K562 (cell line): Measurements from ENCODE around the gene DXO. TPM values are rescaled to one million over a fixed set of nuclear protein-coding genes. Genes with fewer than 3 reads are reported as not detected.
A peak's percentile ranks its signal among the peaks of the same experiment; 100 is the strongest.
"Not testable (repeated sequence)": the region's sequence is repeated elsewhere in the genome, so short reads cannot be mapped to it uniquely, and the experiment has no call there.

Experiments
- ATAC-seq: fragments of 200-7000 bp; cut with Tn5 transposase; 3 replicates; pipeline ENCODE4 v1.9.1; 2020; ENCODE audit warnings: moderate library complexity
- BruUV-seq: library from RNA; stranded (reverse); fragments of 400-500 nt; replicated peaks from 2 replicates; lab custom pipeline; 2021; lab: Mats Ljungman, UMichigan
- CTCF ChIA-PET: fragments of 300-600 bp; formaldehyde crosslinking; extraction: SDS; loops from one replicate; lab custom pipeline; 2021; ENCODE audit warnings: low intra/inter-chr PET ratio; lab: Yijun Ruan, JAX
- POLR2A ChIA-PET: fragments of 300-600, 350-650 bp; sonication (Branson Sonifier 250); formaldehyde crosslinking; extraction: SDS; loops from one replicate; lab custom pipeline; 2021; ENCODE audit warnings: antibody characterized with exemption, inconsistent platforms; lab: Yijun Ruan, JAX
- DNase-seq, 4 experiments: peaks; one replicate each; pipeline versions ENCODE4 v3.0.0 to v3.0.0-alpha.2; 2011 to 2018; ENCODE audit warnings: low spot score in 3 of 4, mixed read lengths in 3 of 4; ENCODE audit errors: extremely low read depth in 1 of 4
- FAIRE-seq: peaks from 2 replicates; lab custom pipeline; 2011; peaks lifted over from hg19 to GRCh38; lab: Jason Lieb, UNC
- H2AFZ ChIP-seq: 2 replicates; pipeline ENCODE4 v1.6.0; 2011; ENCODE audit warnings: low read depth, low read length, control low read depth, inconsistent platforms
- H3K27ac ChIP-seq: fragments of 200-600 bp; 3 replicates; pipeline ENCODE4 v1.8.0; 2011; ENCODE audit warnings: low read depth, mild to moderate bottlenecking, control low read depth, inconsistent platforms, low read length, moderate library complexity, mixed read lengths; ENCODE audit errors: extremely low read depth
- H3K27me3 ChIP-seq, 2 experiments: fragments of 300-600 bp in 1 of 2; 2 replicates in 1 of 2; 3 replicates in 1 of 2; pipeline versions ENCODE4 v1.6.0 to v1.8.0; 2011; ENCODE audit warnings: inconsistent platforms in 2 of 2, low read length in 2 of 2, mild to moderate bottlenecking in 1 of 2, mixed read lengths in 1 of 2, moderate library complexity in 1 of 2; ENCODE audit not compliant: control insufficient read depth in 2 of 2, insufficient read depth in 2 of 2
- H3K36me3 ChIP-seq: fragments of 300-600 bp; 3 replicates; pipeline ENCODE4 v1.8.0; 2011; ENCODE audit warnings: mild to moderate bottlenecking, low read length, inconsistent platforms; ENCODE audit not compliant: control insufficient read depth, insufficient read depth
- H3K4me1 ChIP-seq, 2 experiments: fragments of 200-600 bp in 1 of 2; replicated peaks in 1 of 2; 2 replicates in 1 of 2; 3 replicates in 1 of 2; pipeline versions ENCODE4 v1.5.1 to v1.8.0; 2011; ENCODE audit warnings: inconsistent platforms in 2 of 2, low read length in 2 of 2, mild to moderate bottlenecking in 1 of 2, mixed read lengths in 1 of 2, moderate library complexity in 1 of 2; ENCODE audit not compliant: control insufficient read depth in 2 of 2, insufficient read depth in 2 of 2
- H3K4me2 ChIP-seq: 2 replicates; pipeline ENCODE4 v1.6.1; 2011; ENCODE audit warnings: low read length, control low read depth, inconsistent platforms, mixed read lengths; ENCODE audit not compliant: insufficient read depth
- H3K4me3 ChIP-seq: fragments of 200-600 bp; sonication (generic), shearing (Covaris generic); 2 replicates; pipeline ENCODE4 v1.5.1; 2016; ENCODE audit warnings: control low read depth, inconsistent platforms
- H3K79me2 ChIP-seq: fragments of 200-600 bp; 3 replicates; pipeline ENCODE4 v1.8.0; 2011; ENCODE audit warnings: low read length, inconsistent platforms; ENCODE audit not compliant: control insufficient read depth, insufficient read depth
- H3K9ac ChIP-seq, 2 experiments: 2 replicates each; pipeline versions ENCODE4 v1.6.0 to v1.6.1; 2011; ENCODE audit warnings: low read depth in 2 of 2, low read length in 2 of 2, control low read depth in 1 of 2, inconsistent platforms in 1 of 2, mild to moderate bottlenecking in 1 of 2, mixed read lengths in 1 of 2; ENCODE audit not compliant: insufficient read depth in 1 of 2
- H3K9me1 ChIP-seq: one replicate; pipeline ENCODE4 v1.6.0; 2011; ENCODE audit warnings: inconsistent platforms, mild to moderate bottlenecking, low read length, moderate library complexity; ENCODE audit not compliant: control insufficient read depth, insufficient read depth
- H3K9me3 ChIP-seq: replicated peaks from 2 replicates; pipeline ENCODE4 v1.5.1; 2011; ENCODE audit warnings: low read depth, low read length, inconsistent platforms; ENCODE audit not compliant: control insufficient read depth, insufficient read depth
- H4K20me1 ChIP-seq: replicated peaks from 2 replicates; pipeline ENCODE4 v1.6.1; 2011; ENCODE audit warnings: low read length, inconsistent platforms, mixed read lengths; ENCODE audit not compliant: control insufficient read depth, insufficient read depth
- PRPF4 ChIP-seq: fragments of 200-400 bp; formaldehyde crosslinking; IDR thresholded peaks from one replicate; pipeline ENCODE4 v1.6.1; 2017; ENCODE audit warnings: low read length, low read depth, mild to moderate bottlenecking; ENCODE audit not compliant: insufficient read depth, poor library complexity, severe bottlenecking
- ZBTB9 ChIP-seq: fragments of 450-650 bp; formaldehyde crosslinking; IDR thresholded peaks from 2 replicates; pipeline ENCODE4 v1.4.0; 2020; ENCODE audit warnings: mild to moderate bottlenecking, moderate library complexity
- WGBS: fragments of 100-300 bp; shearing (Covaris generic); methylation state at CpG from one replicate; pipeline ENCODE4 v1.1.6; 2016; ENCODE audit warnings: low coverage, mixed read lengths; ENCODE audit not compliant: insufficient coverage; ENCODE audit errors: missing lambda C conversion rate; 5-methylcytosine and 5-hydroxymethylcytosine counted together
- in situ Hi-C: fragments of 300-500 bp; cut with MboI; formaldehyde crosslinking; loops from 4 replicates; pipeline ENCODE4 v1.15.0; 2018; ENCODE audit warnings: inconsistent platforms, mixed read lengths
- intact Hi-C: fragments of 100-400 bp; cut with micrococcal nuclease; formaldehyde crosslinking; loops from 2 replicates; pipeline ENCODE4 v1.14.2; 2022
- polyA plus RNA-seq, 8 experiments: library from polyadenylated mRNA; depleted of rRNA in 4 of 8; stranded (reverse) in 5 of 8; unstranded in 3 of 8; fragments of >200 nt; fragmentation: Nextera tagmentation in 2 of 8; fragmentation: Illumina TruSeq in 1 of 8; extraction: Ambion mirVana in 2 of 8; extraction: Trizol in 1 of 8; gene quantifications; 2 replicates each; pipeline versions ENCODE4 v1.2.1 to v1.2.3, GENCODE V29; 2011 to 2014; ENCODE audit warnings: inconsistent platforms in 1 of 8, missing spikeins in 1 of 8
- total RNA-seq, 7 experiments: library from RNA; depleted of rRNA in 6 of 7; stranded (reverse); fragments of >200 nt in 6 of 7; fragmentation: Illumina TruSeq in 2 of 7; extraction: Trizol in 2 of 7; gene quantifications; 2 replicates each; pipeline versions ENCODE4 v1.2.1 to v1.2.3, GENCODE V29; 2011 to 2021; ENCODE audit warnings: low replicate concordance in 1 of 7

The DXO gene
- total and polyA plus RNA-seq, 9 of the 15 experiments (the other 6 are each of a cell fraction or from before 2014, with no cell fraction given) = 6.4 to 35.1 (median 19.4) TPM

GRCh38 chr6:31971993-31972708, at the start of gene DXO (continued):
- TF ChIP-seq ZBTB9 (CRISPR knock-in tag) (peak; percentile 92), PRPF4 (no peak)
- TF ChIP-seq, all 486 proteins: peak for 228

- H3K4me2 ChIP-seq = not testable (repeated sequence)
- peak; percentile 77 for FAIRE-seq
Measured at GRCh38 chr6:32014547-32014946, 42.6 kb upstream of the DXO start, which contains the start of gene C4B. C4B (plus strand) TSS chr6:32014795; CDS start chr6:32014846, 51 bp downstream.

GRCh38 chr6:32013738-32014137, 41.8 kb upstream of the DXO start:
- H3K27me3 ChIP-seq, H3K27ac ChIP-seq, H3K4me1 ChIP-seq, ATAC-seq, H4K20me1 ChIP-seq, H3K36me3 ChIP-seq, H3K9me1 ChIP-seq, intact Hi-C loops, POLR2A ChIA-PET, H3K4me3 ChIP-seq, H3K4me2 ChIP-seq, H3K9ac ChIP-seq, CTCF ChIA-PET, H2AFZ ChIP-seq, in situ Hi-C loops, DNase-seq, H3K9me3 ChIP-seq, H3K79me2 ChIP-seq: not testable (repeated sequence)
- WGBS = no CpG with 5 or more reads among the region's 5 CpGs
- BruUV-seq = TSS peak; percentile 31
- peak; percentile 80 for FAIRE-seq

More at GRCh38 chr6:32014547-32014946, 42.6 kb upstream of the DXO start, which contains the start of gene C4B:
- BruUV-seq, H3K4me3 ChIP-seq, in situ Hi-C loops, CTCF ChIA-PET, intact Hi-C loops, H4K20me1 ChIP-seq, H3K36me3 ChIP-seq, H2AFZ ChIP-seq, H3K79me2 ChIP-seq, H3K9me1 ChIP-seq, H3K9ac ChIP-seq, H3K27me3 ChIP-seq, H3K9me3 ChIP-seq, H3K4me1 ChIP-seq, H3K27ac ChIP-seq, POLR2A ChIA-PET, DNase-seq: not testable (repeated sequence)
- no CpG with 5 or more reads among the region's 6 CpGs for WGBS
- ATAC-seq = peak; percentile 22; the same call in 2 of the 3 replicates
